ENCODE measurements around the gene EID2B. TPM values are rescaled to one million over a fixed set of nuclear protein-coding genes. Genes with fewer than 3 reads are reported as not detected.

Gene EID2B
- total and polyA plus RNA-seq, 2 of the 13 experiments (the other 11 are each of a cell fraction or from before 2014, with no cell fraction given), result 2.5 to 3.7 TPM

DNA sequence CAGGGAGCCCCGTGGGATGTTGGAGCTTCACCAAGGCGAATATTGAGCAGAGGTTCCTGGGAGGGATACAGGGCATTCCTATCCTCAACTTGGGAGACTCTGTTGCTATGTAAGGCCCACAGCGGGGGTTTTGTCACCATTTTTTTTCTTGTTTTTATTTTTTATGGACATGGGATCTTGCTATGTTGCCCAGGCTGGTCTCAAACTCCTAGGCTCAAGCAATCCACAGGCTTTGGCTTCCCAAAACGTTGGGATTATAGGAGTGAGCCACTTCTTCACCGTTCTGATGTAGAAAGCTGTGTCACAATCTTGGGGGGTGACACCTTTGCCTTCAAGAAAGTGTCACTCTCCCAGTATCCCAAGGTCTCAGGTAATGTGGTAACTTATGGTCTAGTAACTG is 31.3 kb downstream of the EID2B start:
- in situ Hi-C loops (cut with HindIII; ENCODE audit: extremely low pct_ligation_motif_present, low pct_unique_long_range_greater_than_20kb) (no loop called here), intact Hi-C loops (cut with micrococcal nuclease; ENCODE audit: unreplicated experiment) (no loop called here)
- H3K27ac ChIP-seq (ENCODE audit: extremely low read length, insufficient read depth, low read length), result no peak overlapping the region
- peak; percentile 41; the same call in 1 of the 2 replicates for TF ChIP-seq ZNF121 (CRISPR knock-in tag; IDR thresholded peaks at IDR 0.05)
- TF ChIP-seq, protein P1, sequence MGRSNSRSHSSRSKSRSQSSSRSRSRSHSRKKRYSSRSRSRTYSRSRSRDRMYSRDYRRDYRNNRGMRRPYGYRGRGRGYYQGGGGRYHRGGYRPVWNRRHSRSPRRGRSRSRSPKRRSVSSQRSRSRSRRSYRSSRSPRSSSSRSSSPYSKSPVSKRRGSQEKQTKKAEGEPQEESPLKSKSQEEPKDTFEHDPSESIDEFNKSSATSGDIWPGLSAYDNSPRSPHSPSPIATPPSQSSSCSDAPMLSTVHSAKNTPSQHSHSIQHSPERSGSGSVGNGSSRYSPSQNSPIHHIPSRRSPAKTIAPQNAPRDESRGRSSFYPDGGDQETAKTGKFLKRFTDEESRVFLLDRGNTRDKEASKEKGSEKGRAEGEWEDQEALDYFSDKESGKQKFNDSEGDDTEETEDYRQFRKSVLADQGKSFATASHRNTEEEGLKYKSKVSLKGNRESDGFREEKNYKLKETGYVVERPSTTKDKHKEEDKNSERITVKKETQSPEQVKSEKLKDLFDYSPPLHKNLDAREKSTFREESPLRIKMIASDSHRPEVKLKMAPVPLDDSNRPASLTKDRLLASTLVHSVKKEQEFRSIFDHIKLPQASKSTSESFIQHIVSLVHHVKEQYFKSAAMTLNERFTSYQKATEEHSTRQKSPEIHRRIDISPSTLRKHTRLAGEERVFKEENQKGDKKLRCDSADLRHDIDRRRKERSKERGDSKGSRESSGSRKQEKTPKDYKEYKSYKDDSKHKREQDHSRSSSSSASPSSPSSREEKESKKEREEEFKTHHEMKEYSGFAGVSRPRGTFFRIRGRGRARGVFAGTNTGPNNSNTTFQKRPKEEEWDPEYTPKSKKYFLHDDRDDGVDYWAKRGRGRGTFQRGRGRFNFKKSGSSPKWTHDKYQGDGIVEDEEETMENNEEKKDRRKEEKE (IDR thresholded peaks at IDR 0.05), result no peak
- BruUV-seq (replicated peaks), result no TSS peak
- 27% methylated on average over 4 of the region's 5 CpGs for WGBS (ENCODE audit: low lambda C conversion rate)
- FAIRE-seq (no peak), DNase-seq (ENCODE audit: low spot score) (no peak), ATAC-seq (no peak)
- H3K27me3 ChIP-seq (ENCODE audit: control insufficient read depth in 1 of 2, insufficient read depth in 2 of 2, low read length in 2 of 2), result peaks cover 20 to 64% of the 10 kb centered on the region in 2 experiments
- ChIA-PET CTCF (ENCODE audit: low intra/inter-chr PET ratio, low total read pairs) (no interaction called here), POLR2A (no interaction called here)
- H3K4me1 ChIP-seq (ENCODE audit: insufficient read depth, low read length), result peaks cover 30% of the 10 kb centered on the region
- H3K9me3 ChIP-seq (ENCODE audit: low read length), result no peaks in the 10 kb centered on the region
- H4K20me1 ChIP-seq (ENCODE audit: insufficient read depth, low read length), result no peaks in the 10 kb centered on the region
- no peak overlapping the region for H2AFZ ChIP-seq (ENCODE audit: low read length)
- no peak overlapping the region for H3K9ac ChIP-seq (ENCODE audit: insufficient read depth, low read depth, low read length)
- no peaks in the 10 kb centered on the region for H3K36me3 ChIP-seq (replicated peaks in 1 of 2; ENCODE audit: control insufficient read depth in 1 of 2, insufficient read depth in 2 of 2, low read length in 2 of 2)
- H3K4me3 ChIP-seq (replicated peaks in 1 of 3; ENCODE audit: insufficient read depth in 1 of 3, low read depth in 2 of 3, low read length in 3 of 3), result no peak overlapping the region
- H3K79me2 ChIP-seq (ENCODE audit: insufficient read depth, low read length), result no peaks in the 10 kb centered on the region
- H3K4me2 ChIP-seq (ENCODE audit: low read depth, low read length), result no peak overlapping the region

DNA sequence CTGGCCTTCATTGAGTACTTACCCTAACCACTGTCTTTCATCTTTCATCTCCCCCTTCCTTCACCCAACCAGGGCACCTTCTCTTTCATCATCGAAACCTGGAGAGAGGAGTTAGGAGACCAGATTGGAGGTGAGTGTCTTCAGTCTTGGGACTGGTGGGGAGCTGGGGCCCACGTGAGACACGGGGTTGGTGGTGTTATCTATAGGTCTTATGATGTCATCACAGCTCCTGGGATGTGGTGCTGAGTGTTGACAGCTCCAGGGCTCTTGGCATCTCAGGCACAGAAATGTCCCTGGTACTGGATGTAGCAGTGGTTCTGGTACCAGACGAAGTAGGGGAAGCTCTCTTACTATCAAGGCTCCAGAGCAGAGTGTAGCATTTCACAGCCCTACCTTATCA is 32.1 kb downstream of the EID2B start:
- Histone ChIP-seq H3K9ac (ENCODE audit: insufficient read depth, low read depth, low read length) (no peak overlapping the region), H3K36me3 (replicated peaks in 1 of 2; ENCODE audit: control insufficient read depth in 1 of 2, insufficient read depth in 2 of 2, low read length in 2 of 2) (no peaks in the 10 kb centered on the region), H2AFZ (ENCODE audit: low read length) (no peak overlapping the region), H3K4me1 (ENCODE audit: insufficient read depth, low read length) (peaks cover 30% of the 10 kb centered on the region), H3K9me3 (ENCODE audit: low read length) (no peaks in the 10 kb centered on the region), H3K4me2 (ENCODE audit: low read depth, low read length) (no peak overlapping the region), H3K79me2 (ENCODE audit: insufficient read depth, low read length) (no peaks in the 10 kb centered on the region), H3K27ac (ENCODE audit: extremely low read length, insufficient read depth, low read length) (no peak overlapping the region), H4K20me1 (ENCODE audit: insufficient read depth, low read length) (no peaks in the 10 kb centered on the region), H3K4me3 (replicated peaks in 1 of 3; ENCODE audit: insufficient read depth in 1 of 3, low read depth in 2 of 3, low read length in 3 of 3) (no peak overlapping the region), H3K27me3 (ENCODE audit: control insufficient read depth in 1 of 2, insufficient read depth in 2 of 2, low read length in 2 of 2) (peaks cover 19 to 62% of the 10 kb centered on the region in 2 experiments)
- no TSS peak for BruUV-seq (replicated peaks)
- ChIA-PET POLR2A (interaction anchor here (0.6 kb wide), 1 partner anchor 28 kb away, joined by 3 read pairs; no protein-coding TSS in a partner anchor), CTCF (ENCODE audit: low intra/inter-chr PET ratio, low total read pairs) (no interaction called here)
- intact Hi-C loops (cut with micrococcal nuclease; ENCODE audit: unreplicated experiment) (no loop called here), in situ Hi-C loops (cut with HindIII; ENCODE audit: extremely low pct_ligation_motif_present, low pct_unique_long_range_greater_than_20kb) (no loop called here)
- DNase-seq (ENCODE audit: low spot score), result no peak
- WGBS (ENCODE audit: low lambda C conversion rate), result 25% methylated on average over 4 of the region's 4 CpGs
- no peak for FAIRE-seq
- no peak for ATAC-seq
- TF ChIP-seq ZFX (CRISPR knock-in tag; IDR thresholded peaks at IDR 0.05; ENCODE audit: low read depth), result no peak
- no peak for TF ChIP-seq ZNF562 (CRISPR knock-in tag; IDR thresholded peaks at IDR 0.05; ENCODE audit: borderline replicate concordance)
- no peak for TF ChIP-seq ZNF589 (CRISPR knock-in tag; conservative IDR thresholded peaks at IDR 0.05)
- TF ChIP-seq ATF7 (IDR thresholded peaks at IDR 0.05), result peak; percentile 71
- no peak for TF ChIP-seq ATF7 (CRISPR knock-in tag; IDR thresholded peaks at IDR 0.05)
- TF ChIP-seq ZNF660 (CRISPR knock-in tag; IDR thresholded peaks at IDR 0.05; ENCODE audit: borderline replicate concordance, low read depth), result no peak
- no peak for TF ChIP-seq FOXC1 (CRISPR knock-in tag; IDR thresholded peaks at IDR 0.05; ENCODE audit: borderline replicate concordance)
- no peak for TF ChIP-seq KDM5B (CRISPR knock-in tag; IDR thresholded peaks at IDR 0.05; ENCODE audit: borderline replicate concordance)
- TF ChIP-seq, protein P2, sequence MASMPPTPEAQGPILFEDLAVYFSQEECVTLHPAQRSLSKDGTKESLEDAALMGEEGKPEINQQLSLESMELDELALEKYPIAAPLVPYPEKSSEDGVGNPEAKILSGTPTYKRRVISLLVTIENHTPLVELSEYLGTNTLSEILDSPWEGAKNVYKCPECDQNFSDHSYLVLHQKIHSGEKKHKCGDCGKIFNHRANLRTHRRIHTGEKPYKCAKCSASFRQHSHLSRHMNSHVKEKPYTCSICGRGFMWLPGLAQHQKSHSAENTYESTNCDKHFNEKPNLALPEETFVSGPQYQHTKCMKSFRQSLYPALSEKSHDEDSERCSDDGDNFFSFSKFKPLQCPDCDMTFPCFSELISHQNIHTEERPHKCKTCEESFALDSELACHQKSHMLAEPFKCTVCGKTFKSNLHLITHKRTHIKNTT (CRISPR knock-in tag; IDR thresholded peaks at IDR 0.05), result no peak
- TF ChIP-seq ZNF614 (CRISPR knock-in tag; IDR thresholded peaks at IDR 0.05; ENCODE audit: borderline replicate concordance), result no peak
- no peak for TF ChIP-seq XRCC5 (optimal IDR thresholded peaks at IDR 0.05; ENCODE audit: low read length)
- TF ChIP-seq HHEX (CRISPR knock-in tag; IDR thresholded peaks at IDR 0.05), result no peak
- TF ChIP-seq MATR3 (CRISPR knock-in tag; IDR thresholded peaks at IDR 0.05), result no peak
- peak; percentile 52; the same call in 1 of the 2 replicates for TF ChIP-seq CREB1 (IDR thresholded peaks at IDR 0.05)
- TF ChIP-seq CREB1 (CRISPR knock-in tag; IDR thresholded peaks at IDR 0.05), result no peak
- TF ChIP-seq MBNL3 (CRISPR knock-in tag; conservative IDR thresholded peaks at IDR 0.05), result no peak

Measured in HepG2 (cell line).